ENCODE results near the gene C7orf25.

C7orf25 gene

DNA sequence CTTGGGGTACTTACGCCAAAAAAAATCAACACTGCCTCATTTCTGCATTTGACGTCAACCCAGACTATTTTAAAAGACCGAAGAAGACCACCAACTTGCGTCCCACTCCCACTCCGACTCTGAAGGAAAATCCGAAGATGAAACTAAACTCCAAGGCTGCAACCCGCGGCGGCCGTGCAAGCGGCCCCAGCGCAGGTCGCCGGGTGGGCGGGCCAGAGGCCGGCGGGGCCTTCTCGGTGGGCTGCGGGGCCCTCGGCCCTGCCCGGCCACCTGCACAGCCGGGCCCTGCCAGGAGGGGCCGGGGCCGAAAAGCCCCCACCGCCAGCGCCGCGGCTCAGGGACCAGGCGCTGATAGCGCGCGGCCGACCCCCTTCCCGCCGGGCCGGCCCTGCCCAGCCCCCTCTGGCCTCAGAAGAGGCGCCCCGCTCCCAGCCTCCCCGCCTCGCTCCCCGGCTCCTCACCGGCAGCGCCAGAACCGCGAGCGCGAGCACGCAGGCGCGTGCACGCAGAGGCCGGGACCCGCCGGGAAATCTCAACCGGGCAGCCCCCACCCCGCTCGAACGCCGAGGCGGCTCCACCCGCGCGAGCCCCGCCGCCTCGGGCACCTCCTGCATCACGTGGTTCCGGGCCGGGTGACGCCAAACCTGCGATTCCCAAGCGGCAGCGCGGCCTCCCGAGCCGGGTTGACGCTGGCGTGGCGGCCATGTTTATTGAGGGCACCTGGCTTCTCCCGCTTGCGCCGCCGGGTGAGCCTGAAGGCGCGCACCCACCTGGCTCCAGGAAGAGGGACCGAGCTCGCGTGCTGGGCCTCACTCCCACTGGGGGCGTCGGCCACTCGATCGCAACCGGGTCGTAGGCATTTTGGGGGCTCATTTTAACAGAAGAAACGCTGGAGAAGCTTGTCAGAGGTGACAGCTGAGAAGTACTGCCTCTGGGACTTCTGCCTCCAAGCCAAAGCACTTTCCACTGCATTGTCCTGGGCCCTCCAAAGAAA is at the start of gene C7orf25:
Gene C7orf25, minus strand, starts transcription at position 617 of the 994 bp plus-strand sequence. CDS start 1,170 bp downstream, outside the sequence.
- peak; percentile 94 for DNase-seq (ENCODE audit: low read depth)

DNA sequence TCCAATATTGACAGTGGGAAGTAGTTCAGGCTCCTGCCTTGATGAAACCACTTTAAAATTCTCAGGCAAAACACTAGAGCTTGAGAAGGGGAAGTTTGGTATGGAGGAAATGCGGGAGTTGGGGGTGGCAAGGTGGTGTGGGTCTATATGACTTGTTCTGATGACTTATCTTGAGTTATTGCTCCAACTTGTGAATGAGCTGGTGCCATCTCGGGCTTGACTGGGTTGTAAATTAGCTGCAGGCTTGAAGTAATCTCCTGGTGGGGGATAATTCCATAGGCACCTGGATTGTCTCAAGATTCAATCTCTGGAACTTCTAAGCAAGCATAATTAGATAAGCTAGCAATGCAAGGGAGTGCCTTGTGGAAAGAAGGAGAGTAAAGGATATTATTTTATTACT is 49.3 kb upstream of the C7orf25 start:
- DNase-seq (ENCODE audit: low read depth) = no peak

DNA sequence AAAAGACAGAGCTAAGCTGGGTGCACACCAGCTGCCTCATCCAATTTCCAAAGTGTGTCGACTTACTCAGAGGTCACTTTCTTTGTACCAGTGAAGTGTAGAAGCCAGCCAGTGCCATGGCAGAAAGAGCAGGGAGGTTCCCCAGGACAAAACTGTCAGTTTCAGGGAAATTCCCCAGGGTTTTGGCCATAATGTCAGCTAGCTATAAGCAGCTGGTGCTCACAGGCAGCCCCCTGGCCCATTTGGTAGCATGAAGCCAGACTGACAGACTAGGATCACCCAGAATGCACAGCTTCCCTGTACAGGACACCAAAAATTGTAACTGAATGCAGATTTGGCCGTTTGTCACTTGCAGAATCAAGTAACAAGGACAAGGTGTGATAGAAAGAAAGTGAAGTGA is 48.9 kb upstream of the C7orf25 start:
- no peak for DNase-seq (ENCODE audit: low read depth)

DNA sequence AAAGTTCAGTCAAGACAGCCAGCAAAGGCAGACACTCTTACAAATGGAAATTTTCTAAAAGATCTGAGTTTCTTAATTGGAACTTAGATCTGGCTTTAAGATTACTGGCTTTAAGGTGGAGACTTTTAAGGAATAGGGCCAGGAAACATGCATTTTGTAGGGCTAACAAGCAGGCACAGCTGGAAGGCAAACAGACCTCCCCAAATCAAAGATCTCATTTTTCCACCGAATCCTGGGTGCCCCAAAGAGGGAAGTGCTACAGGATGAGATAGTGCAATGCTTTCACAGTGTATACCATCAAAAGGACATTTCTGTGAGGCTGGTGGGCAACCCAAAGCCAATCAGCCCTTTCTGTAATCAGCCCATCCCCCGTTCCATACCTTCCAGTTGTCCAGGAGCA is 47.7 kb upstream of the C7orf25 start:
- no peak for DNase-seq (ENCODE audit: low read depth)

DNA sequence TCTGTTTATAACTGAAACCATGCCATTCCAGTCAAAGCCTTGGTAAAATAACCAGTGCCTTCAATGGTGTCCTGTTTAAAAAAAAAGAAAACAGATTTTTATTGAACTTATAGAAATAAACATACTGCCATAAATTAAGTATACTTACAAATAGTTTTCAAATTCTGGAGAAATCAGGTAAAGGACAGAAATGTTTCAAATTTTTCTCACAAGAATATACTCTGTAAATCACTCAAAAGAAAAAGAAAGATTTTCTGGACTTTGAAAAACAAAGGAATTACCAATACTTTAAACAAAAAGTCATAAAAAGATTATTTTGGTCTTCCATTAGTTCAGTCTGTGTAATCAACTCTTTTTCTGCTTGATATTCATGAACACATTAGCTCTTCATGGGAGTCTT is 44.2 kb upstream of the C7orf25 start:
- no peak for DNase-seq (ENCODE audit: low read depth)

DNA sequence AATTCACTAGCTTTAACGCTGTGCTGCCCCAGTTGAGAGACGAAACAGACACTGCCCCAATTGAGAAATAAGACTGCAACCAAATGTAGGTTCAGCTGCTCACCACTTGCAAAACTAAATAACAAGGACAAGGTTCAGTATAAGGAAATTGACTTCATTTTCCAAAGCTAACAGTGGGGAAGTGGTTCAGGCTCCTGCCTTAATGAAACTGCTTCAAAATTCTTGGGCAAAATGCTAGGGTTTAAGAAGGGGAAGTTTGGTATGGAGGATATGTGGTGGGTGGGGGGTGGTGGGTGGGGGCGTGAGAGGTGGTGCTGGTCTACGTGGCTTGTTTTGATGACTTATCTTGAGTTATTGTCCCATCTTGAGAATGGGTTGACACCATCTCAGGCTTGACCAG is 42.1 kb upstream of the C7orf25 start:
- no peak for DNase-seq (ENCODE audit: low read depth)

DNA sequence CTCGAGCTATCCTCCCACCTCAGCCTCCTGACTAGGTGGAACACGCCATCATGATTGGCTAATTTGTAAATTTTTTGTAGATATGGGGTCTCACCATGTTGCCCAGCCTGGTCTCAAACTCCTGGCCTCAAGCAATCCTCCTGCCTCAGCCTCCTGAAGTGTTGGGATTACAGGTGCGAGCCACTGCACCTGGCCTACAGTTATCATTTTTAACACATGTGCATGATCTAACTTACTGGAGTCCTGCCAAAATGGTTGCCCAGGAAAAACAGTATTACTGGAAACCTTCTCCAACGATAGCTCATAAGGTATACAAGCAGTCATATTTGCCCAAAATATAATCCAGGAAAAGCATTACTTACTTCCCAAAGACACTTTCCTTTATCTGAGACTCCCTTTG is 40.5 kb upstream of the C7orf25 start:
- no peak for DNase-seq (ENCODE audit: low read depth)

DNA sequence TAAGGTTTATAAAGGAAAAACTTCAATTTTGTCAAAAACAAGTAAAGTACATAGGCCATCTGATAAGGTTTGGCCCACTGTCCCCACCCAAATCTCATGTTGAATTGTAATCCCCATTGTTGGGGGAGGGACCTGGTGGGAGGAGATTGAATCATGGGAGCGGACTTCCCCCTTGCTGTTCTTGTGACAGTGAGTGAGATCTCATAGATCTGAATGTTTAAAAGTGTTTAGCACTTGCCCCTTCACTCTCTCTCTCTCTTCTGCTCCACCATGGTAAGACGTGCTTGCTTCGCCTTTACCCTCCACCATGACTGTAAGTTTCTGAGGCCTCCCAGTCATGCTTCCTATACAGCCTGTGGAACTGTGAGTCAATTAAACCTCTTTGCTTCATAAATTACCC is 38.5 kb upstream of the C7orf25 start:
- DNase-seq (ENCODE audit: low read depth) = no peak

DNA sequence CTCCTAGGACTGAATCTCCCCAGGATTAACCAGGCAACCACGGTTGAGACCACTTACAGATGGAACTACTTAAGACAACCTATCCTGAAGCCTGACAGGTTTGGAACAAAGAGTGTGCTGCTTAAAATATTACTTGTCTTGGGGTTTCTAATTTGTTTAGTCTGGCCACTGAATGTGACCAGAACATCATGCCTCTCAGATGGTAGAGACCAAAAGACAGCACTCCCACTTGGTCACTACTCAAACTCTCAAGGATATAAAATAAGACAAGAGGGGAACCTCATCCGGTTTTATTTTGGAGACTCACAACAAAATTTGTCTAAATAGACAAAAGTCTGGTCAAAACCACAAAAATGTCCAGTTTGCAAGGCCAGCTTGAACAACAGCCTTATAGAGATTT is 35.7 kb upstream of the C7orf25 start:
- no peak for DNase-seq (ENCODE audit: low read depth)

DNA sequence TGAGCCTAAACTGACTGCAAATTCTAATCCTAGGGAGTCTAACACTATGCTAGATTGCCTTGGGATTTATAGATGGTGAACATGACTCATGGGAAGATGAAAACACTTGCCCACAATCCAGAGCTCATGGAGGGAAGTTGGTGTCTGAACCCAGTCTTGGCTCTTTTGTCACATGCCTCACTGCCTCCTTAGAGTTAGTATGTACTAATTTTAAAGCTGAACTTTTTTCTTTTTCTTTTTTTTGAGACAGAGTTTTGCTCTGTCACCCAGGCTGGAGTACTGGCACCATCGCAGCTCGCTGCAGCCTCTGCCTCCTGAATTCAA is 34.7 kb upstream of the C7orf25 start:
- no peak for DNase-seq (ENCODE audit: low read depth)

DNA sequence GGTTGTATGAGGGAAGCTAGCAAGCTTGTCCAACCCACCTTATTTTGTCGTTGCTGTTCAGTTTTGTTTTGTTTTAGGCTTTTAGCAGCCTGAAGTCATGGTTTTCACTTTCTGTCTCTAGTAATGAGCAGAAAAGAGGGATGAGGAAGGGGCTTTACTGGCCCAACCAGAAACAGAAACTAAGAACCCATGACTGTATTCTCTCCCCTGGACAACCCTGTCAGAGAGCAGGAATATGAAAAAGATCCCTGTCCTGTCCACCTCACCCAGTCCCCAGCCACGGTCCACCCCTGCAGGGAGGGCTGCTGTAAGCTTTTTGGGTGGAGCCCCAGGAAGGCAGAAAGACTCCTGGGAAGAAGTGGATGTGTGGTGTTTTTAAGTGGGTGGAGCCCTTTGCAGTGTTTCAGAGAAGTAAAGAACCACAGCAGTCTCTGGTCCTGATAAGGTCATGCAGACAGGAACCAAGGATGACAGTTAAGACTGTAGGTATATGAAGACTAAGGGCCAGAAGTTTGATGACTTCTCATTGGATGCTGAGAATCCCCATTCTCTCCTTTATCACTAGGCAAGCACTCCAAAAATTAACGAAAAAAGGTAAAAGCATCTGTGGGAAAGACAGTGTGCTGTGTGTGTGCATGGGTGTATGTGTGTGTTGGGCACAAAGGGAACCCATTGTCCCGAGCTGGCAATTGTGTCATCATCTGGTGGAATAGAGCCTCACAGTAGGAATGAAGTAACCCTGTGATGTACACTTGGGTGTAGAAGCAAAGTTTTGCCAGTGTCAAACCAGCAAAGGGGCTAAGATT is 34.2 kb upstream of the C7orf25 start:
- DNase-seq (ENCODE audit: low read depth) = no peak

DNA sequence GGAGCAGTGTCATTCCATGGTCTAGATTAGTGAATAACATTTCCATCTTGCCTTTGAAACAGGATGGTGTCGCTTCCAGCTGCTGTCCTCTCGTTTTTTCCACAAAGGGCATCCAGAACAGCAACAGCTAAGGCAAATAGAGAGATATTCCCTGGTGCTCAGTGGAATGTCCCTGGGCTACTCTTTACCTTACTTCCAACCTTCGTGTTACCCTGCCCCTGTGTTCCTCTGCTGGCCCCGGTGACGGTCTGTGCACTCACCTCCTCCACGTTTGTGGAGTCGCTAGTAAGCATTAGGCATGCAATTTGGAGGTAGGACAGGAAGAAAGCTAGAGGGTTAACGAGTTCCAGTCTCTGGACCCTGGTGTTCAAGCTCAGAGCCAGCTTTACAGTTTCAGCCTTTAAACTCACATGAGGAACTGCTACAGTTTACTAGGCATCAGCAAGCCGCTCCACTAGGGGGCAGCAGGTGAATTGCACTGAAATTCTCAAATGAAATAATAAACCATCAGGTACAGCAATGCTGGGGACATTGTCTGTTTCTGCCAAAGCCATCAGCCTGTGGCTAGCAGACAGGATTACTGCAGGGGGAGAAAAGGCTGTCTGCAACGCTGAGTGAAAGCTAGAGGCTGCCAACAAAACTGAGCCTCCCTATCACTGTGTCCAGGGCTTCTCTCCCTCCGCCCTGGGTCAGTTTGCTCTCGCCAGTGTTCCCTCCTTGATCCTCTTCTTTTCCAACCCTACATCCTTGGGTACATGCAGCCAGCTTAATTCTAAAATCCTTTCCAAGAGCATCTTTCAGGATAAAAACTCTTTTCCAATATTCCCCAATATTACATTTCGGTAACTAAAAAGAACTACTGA is 29.3 kb upstream of the C7orf25 start:
- peak; percentile 39 for DNase-seq (ENCODE audit: low read depth)

DNA sequence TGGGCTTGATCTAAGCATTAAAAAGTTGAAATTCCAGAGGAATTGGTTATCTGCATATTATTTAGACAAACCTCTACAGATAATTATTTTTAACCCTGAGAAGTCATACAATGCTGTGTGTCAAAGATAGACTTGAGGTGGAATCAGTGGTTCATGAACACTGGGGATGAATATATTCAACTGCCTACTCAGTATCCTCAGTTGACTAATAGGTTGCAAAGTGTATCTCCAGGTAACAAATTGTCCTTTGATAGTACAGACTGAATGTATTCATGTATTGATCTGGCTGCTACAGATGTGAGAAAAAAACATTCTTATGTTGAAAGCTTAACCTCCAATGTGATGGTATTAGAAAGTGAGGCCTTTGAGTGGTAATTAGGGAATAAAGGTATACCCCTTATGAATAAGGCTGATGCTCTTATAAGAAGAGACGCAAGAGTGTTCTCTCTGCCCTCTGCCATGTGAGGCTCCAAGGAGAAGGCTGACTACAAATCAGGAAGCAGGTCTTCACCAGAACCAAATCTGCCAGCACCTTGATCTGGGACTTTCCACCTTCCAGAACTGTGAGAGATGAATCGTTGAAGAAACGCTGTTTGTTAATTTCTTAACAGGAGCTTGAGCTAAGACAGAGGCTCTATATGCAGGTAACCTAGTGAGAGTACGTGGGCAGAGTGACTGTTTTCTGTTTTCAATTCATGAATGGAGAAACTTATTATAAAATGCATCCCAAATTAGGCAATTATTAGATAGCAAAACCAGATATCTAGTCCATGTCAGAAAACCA is 27.8 kb upstream of the C7orf25 start:
- no peak for DNase-seq (ENCODE audit: low read depth)

DNA sequence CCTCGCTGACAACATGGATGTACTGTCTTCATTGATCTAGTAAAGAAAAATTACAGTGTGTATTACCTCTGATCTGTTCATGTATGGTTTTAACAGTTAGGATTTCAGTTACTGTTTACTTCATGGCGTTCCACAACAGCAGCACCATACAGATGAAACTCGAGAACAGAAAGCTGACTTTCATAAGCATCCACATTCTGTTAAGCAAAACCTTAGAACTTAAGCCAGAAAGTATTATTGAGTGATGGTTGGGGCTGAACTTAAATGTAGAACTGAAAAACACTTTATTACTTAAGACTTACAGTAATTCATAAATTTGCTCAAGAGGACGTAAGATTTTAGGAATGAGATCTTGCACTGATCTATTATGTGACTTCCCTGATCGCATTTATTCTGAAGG is 24.0 kb upstream of the C7orf25 start:
- no peak for DNase-seq (ENCODE audit: low read depth)

DNA sequence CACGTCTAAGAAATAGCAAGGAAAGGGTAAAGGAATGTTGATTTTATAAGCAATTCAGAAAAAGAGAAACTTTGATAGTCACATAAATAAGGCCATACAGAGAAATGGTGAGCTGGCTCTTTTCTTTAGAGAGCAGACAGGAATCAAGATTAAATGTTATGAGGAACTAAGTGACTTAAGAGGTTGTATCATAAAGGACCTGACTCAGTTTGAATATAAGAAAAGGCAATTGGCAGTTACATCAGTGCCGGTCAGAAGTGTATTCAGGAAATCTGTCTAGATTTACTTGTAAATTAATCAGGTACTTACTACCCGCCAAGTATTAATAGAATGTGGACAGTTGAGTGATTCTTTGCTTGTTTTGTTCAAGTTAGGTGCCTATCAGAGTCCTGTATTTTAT is 22.4 kb upstream of the C7orf25 start:
- DNase-seq (ENCODE audit: low read depth) = no peak

DNA sequence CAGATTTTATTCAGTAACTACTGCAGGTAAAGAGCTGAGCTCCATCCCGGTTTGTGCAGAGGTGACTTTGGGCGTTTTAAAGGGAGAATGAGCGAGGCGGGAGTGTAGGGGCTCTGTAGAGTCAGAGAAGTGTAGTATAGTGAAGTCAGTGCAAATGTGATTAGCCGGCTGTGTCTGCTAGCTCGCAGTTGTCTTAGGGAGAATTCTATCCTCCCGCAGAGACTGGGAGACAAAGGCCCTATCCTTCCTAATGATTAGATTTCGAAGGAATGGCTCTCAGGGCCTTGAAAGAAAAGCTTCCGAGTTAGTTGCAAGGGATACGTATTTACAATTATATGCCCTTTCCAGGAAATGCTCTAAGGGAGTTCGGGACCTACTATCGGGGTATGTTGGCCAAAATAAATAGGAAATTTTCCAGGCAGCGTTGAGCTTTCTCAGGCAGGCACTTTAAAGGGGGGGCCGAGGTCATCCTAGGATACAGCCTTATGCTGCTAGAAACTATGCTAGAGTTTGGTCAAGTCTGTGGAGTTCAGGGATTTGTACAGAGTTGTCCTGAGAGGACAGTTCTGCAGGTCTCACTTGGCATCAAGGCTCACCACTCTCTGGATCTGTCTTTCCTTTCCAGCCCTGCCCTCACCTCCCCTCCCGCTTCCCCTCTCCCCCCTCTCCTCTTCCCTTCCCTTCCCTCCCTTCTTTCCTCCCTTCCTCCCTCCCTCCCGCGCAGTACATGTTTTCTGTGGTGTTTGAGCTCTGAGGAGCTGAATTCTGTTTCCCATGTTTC is 21.1 kb upstream of the C7orf25 start:
- DNase-seq (ENCODE audit: low read depth) = no peak

DNA sequence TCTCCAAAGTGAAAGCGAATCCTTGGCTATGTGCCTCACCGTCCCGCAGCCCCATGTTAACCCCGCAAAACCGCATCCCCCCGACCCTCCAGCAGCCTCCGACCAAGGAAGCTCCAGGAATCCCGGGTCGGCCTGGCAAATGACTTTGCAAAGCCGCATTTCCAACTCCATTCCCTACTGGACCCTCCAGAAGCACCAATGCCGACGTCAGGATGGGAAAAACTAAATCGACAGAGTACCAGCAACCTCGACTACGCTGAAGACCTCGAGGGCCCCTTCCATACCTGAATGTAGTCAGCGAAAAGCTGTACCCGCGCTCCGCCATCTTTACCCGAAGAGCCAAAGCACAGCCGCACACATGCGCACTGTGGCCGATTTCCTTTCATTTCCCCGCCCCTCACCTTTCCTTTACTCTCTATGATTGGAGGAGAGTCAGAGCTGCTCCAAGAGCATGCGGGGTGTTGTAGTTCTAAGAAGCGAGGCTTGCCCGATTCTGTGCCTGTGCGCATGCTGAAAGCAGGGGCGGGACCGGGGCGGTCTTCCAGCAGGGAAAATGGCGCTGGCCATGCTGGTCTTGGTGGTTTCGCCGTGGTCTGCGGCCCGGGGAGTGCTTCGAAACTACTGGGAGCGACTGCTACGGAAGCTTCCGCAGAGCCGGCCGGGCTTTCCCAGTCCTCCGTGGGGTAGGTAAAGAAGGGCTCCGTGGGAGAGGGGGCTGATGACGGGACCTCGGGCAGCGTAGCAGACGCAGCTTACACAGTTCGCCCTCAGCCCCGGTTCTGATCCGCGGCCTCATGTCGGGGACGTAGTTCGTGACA is 20.2 kb upstream of the C7orf25 start, which contains the start of the genes MRPL32 and PSMA2:
Gene MRPL32, plus strand, starts transcription at position 543 of the 818 bp plus-strand sequence. Its CDS starts 11 bp downstream, at position 554.
Gene PSMA2, minus strand, starts transcription at position 341 of the 818 bp plus-strand sequence. Its CDS starts 16 bp downstream, at position 325.
- DNase-seq (ENCODE audit: low read depth) = peak; percentile 89

DNA sequence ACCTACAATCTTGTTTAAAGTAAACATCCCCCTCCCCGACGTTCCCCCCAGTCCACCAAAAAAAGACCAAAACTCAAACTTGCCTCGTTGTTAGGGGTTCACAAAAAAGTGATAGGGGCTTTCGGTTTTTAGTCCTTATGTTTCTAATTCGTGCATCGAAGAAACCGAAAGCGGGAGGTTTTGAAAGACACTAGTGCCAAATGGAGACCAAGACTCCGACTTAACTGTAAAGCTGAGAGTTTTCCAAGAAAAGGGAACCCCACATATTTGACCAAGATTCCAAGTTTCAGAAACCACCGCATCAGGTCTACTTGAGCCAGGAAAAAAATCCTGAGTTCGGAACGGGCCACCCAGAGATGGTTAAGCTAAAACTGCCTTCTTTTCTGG is 19.6 kb upstream of the C7orf25 start:
- no peak for DNase-seq (ENCODE audit: low read depth)

DNA sequence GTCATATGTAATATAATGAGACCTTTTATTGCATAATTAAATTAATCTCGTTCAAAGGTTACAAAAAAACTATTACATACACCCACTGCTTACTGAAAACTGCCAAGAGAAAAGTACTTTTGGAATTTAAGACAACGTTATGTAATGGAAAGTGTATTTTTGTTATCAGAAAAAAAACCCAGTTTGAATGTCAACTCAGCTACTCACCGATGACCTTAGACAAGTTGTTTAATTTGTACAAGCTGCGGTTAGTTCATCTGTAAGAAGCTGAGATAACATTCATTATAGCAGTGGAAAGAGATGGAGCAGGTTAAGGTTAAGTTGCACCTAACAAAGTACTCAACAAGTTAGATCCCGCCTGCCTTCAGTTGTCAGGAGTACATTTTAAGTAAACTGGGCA is 19.0 kb upstream of the C7orf25 start:
- DNase-seq (ENCODE audit: low read depth) = no peak
